ENCODE data around the gene PLPP1.

The PLPP1 gene

GRCh38 chr5:55534436-55535198 is at the start of gene PLPP1:
Gene PLPP1 (minus strand): TSS chr5:55534964. CDS start chr5:55534629, 335 bp downstream.
- peak; percentile 86 for DNase-seq (ENCODE audit: low spot score)

- DNase-seq (ENCODE audit: low spot score) = no peak
Observed at GRCh38 chr5:55583578-55583977, 48.8 kb upstream of the PLPP1 start.

GRCh38 chr5:55582256-55582655 is 47.5 kb upstream of the PLPP1 start:
- no peak for DNase-seq (ENCODE audit: low spot score)

- DNase-seq (ENCODE audit: low spot score) = no peak
Observed at GRCh38 chr5:55580042-55580441, 45.3 kb upstream of the PLPP1 start.

- DNase-seq (ENCODE audit: low spot score) = no peak
Observed at GRCh38 chr5:55578771-55579170, 44.0 kb upstream of the PLPP1 start.

- no peak for DNase-seq (ENCODE audit: low spot score)
Observed at GRCh38 chr5:55577353-55578060, 42.7 kb upstream of the PLPP1 start.

GRCh38 chr5:55576661-55577060 is 41.9 kb upstream of the PLPP1 start:
- DNase-seq (ENCODE audit: low spot score) = no peak

GRCh38 chr5:55575815-55576583 is 41.2 kb upstream of the PLPP1 start:
- no peak for DNase-seq (ENCODE audit: low spot score)

GRCh38 chr5:55572600-55572999 is 37.8 kb upstream of the PLPP1 start:
- DNase-seq (ENCODE audit: low spot score) = no peak

GRCh38 chr5:55572020-55572419 is 37.3 kb upstream of the PLPP1 start:
- no peak for DNase-seq (ENCODE audit: low spot score)

- DNase-seq (ENCODE audit: low spot score) = no peak
Observed at GRCh38 chr5:55570570-55570969, 35.8 kb upstream of the PLPP1 start.

GRCh38 chr5:55570026-55570425 is 35.3 kb upstream of the PLPP1 start:
- DNase-seq (ENCODE audit: low spot score) = no peak

- DNase-seq (ENCODE audit: low spot score) = no peak
Observed at GRCh38 chr5:55569513-55569865, 34.7 kb upstream of the PLPP1 start.

- DNase-seq (ENCODE audit: low spot score) = no peak
Observed at GRCh38 chr5:55568654-55569512, 34.1 kb upstream of the PLPP1 start.

GRCh38 chr5:55564721-55565120 is 30.0 kb upstream of the PLPP1 start:
- no peak for DNase-seq (ENCODE audit: low spot score)

- no peak for DNase-seq (ENCODE audit: low spot score)
Observed at GRCh38 chr5:55558484-55558883, 23.7 kb upstream of the PLPP1 start.

GRCh38 chr5:55557123-55557522 is 22.4 kb upstream of the PLPP1 start:
- DNase-seq (ENCODE audit: low spot score) = no peak

GRCh38 chr5:55554585-55555202 is 19.9 kb upstream of the PLPP1 start:
- DNase-seq (ENCODE audit: low spot score) = no peak

- no peak for DNase-seq (ENCODE audit: low spot score)
Observed at GRCh38 chr5:55551904-55552303, 17.1 kb upstream of the PLPP1 start.

GRCh38 chr5:55551358-55551757 is 16.6 kb upstream of the PLPP1 start:
- no peak for DNase-seq (ENCODE audit: low spot score)

GRCh38 chr5:55547781-55548180 is 13.0 kb upstream of the PLPP1 start:
- DNase-seq (ENCODE audit: low spot score) = no peak

- no peak for DNase-seq (ENCODE audit: low spot score)
Observed at GRCh38 chr5:55546947-55547346, 12.2 kb upstream of the PLPP1 start.
